Urothelium cell line (cell line): ENCODE results near the gene MBP.

ENCODE experiments used
- DNase-seq: peaks from one replicate; pipeline ENCODE4 v3.0.0; 2011; ENCODE audit warnings: low spot score, mixed read lengths
- FAIRE-seq: peaks from 2 replicates; lab custom pipeline; 2011; peaks lifted over from hg19 to GRCh38; lab: Jason Lieb, UNC

The MBP gene

DNA sequence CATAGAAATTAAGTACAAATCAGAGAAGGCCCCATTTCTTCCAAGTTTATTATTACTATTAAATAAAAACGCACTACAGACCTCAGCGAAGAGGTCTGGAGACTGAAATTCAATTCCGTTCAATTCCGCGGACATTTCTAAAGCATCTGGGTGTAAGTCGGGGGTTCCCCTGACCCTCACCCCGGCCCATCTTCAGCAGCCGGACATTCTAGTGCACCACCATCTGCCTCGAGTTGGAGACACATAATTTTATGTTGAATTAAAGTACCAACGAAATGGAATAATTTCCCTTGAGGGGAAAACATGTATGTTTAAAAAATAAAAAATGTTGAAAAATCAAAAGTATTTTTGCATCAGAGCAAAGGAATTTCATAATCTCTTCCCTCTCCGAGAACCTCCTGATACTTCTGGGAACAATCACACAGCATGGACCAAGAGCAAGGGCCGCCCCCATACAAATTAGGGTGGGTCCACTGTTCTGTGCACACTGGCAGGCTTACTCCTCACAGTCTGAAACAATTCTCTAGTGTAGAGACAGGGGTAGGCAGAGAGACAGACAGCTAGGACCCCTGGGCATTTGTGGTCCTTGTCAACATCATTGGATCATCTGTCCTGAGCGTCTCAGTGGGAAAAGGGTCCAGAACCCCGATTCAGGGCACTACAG, 29.3 kb downstream of the MBP start:
- DNase-seq (no peak), FAIRE-seq (no peak)

DNA sequence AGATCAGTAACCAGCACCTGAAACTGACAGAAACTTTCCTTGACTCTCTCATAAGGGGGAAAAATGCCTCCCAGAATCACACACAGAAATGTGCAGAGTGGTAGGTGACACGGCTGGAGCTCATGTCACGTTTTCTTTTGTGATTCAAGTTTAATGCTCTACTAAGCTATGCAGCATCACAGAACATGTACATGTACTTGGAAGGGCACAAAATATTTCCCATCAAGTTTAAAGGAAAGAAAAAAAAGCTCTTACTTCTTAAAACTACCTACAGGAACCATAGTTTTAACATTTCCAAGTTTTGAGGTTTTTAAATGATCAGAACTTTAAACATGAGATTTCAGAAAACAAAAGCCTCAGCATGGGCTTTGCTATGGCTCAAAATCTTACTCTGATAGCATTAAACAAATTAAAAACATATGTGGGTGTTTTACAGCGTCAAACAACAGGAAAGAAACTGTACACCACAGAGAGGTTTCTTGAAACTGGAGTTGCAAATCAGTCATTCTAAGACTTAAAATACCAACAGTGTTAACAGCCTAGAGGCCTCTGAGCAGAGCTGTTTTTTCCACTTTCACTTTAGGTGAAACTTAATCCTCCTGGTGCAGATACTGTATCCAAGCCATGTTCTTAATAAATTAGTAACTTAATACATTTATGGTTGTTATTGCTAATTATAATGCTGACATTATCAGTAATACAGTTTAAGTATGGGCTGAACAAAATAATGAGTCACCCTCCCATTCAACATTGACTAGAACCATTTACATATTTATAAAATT, 30.1 kb downstream of the MBP start:
- DNase-seq = no peak
- FAIRE-seq = no peak

DNA sequence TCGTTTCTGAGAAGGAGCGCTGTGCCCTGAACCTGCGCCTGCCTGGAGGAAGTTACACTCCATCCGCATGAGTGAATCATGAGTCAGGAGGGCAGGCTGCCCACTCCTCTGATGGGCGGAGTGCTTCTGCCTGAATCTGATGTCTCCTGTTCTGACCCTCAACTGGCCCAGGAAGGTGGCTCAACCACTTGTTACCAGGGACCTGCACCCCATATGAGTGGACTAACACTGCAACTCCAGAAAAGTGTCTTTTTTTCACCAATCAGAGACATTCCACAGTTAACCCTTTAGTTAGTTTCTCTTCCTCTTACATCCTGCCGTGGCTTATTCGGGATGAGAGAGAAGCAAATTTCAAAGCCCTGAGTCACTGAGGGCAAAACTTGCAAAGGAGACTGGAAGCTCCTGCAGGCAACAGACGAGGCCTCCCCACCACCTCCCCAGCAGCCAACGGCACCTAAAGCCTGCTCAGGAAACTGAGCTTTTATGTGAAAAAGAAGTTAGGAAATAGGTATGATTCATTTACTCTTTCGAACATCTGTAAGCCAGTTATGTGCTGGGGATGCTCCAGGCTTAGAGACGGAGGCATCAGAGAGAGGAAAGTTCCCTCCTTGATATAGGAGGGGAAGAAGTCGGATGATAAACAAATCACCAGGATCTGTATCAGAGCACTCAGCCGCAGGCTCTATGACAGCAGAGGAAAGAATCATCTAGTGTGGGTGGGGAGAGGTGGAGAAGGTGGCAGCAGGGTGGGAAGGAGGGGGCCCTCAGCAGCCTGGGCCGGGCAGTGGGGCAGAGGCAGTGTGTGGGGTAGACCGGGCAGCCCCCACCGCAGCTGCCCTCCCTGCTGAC, 30.9 kb downstream of the MBP start:
- DNase-seq (peak; percentile 91), FAIRE-seq (peak; percentile 92)

DNA sequence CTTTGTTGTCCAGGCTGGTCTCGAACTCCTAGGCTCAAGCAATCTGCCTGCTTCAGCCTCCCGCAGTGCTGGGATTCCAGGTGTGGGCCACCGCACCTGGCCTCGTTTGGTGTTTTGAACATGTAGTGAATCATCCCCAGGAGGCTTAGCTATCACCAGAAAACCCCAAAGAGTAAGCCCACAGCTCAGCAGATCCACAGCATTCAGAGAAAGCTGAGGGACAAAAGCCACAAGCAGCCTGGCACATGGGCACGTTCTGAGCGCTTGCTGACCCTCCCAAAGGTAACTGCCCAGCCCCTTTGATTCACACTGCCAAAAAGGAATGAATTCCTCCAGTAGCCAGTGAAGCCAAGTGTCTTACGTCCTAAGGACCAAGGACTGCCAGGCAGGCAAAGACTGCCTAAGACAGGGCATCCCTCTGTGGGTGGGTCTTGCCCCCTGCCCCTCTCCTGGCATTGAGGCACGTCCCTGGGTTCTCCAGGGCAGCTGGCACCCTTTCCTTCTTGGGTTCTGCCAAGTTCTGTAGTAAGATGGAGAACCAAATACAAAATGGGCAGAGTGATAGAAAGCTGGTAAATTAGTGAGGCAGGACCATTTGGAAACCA, 31.7 kb downstream of the MBP start:
- DNase-seq (peak; percentile 45), FAIRE-seq (no peak)

DNA sequence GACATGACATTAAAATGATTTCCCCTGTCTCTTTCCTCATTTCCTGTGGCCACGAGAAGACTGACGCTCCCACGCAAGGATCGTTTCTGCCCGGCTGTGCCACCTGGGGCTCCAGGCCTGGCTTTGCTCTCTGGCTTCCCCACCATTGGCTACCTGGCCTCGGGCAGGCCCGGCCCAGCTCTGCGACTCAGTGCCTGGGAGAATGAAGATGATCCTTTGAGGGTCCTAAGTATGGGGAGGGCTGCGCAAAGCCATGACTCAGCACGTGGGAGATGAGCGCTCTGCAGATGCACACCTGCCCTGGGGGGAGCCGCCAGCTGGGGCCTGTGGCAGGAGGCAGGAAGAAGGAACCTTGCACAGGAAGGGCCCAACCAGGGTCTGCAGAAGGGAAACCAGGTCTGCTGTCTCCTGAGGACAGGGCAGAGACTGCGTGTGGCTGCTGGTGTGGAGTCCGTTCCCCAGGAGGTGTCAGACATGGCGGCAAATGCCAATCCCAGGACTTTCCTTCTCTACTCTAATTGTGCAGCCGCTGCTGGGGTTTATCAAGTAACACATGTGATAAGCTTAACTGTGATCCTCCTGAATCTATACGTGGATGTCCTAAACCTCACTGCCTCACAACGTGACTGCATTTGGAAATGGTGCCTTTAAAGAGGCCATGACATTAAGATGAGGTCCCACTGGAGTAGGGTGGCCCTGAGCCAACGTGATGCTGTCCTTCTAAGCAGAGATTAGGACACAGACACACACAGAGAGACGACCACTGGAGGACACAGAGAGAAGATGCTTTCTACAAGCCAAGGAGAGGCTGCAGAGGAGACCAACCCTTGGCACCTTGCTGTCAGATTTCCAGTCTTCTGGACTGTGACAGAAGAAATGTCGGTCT, 32.9 kb downstream of the MBP start:
- no peak for DNase-seq
- FAIRE-seq = no peak

DNA sequence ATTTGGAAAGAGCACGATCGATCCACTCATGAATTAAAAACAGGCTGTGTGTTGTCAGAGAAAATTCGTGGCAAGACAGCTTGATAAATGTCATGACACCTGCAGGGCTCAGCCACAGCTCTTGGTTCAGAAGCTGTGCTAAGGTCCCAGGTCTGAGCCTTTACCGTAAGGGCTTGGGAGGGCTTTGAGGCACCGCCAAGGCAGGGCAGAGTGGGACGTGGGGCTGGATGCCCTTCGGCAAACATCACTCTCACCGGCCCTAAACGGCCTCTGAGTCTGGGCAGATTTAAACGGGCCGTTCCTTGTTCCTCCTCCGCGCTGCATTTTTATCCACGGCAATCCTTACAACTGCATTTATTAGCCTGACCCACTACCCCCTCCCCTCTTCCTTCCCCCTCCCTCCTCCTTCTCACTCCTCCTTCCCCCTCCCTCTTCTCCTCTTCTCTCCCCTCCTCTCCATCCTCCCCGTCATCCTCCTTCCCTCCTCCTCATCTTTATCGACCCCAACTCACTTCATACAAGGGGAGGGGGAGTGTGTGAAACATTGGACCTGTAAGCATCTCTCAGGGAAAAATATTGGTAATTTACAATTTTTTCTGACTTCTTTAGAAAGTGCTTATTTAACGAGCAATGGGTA, 33.9 kb downstream of the MBP start:
- no peak for DNase-seq
- FAIRE-seq = no peak

DNA sequence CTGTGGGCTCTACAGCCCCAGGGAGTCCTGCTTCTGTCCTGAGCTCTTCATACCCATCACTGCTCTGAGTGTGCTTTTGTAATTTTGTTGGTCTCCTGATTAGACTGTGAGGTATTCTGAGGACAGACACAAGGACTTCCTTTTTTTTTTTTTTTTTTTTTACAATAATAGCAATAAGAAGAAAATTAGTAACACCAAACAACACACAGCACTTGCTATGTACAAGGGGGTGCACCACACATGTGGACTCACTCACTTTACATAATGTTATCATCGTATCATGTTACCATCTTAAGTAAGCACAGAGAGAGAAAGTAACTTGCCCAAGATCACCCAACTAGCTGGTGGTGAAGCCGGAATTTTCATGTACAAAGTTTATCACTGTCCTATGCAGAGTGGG, 34.6 kb downstream of the MBP start:
- FAIRE-seq (no peak), DNase-seq (no peak)

DNA sequence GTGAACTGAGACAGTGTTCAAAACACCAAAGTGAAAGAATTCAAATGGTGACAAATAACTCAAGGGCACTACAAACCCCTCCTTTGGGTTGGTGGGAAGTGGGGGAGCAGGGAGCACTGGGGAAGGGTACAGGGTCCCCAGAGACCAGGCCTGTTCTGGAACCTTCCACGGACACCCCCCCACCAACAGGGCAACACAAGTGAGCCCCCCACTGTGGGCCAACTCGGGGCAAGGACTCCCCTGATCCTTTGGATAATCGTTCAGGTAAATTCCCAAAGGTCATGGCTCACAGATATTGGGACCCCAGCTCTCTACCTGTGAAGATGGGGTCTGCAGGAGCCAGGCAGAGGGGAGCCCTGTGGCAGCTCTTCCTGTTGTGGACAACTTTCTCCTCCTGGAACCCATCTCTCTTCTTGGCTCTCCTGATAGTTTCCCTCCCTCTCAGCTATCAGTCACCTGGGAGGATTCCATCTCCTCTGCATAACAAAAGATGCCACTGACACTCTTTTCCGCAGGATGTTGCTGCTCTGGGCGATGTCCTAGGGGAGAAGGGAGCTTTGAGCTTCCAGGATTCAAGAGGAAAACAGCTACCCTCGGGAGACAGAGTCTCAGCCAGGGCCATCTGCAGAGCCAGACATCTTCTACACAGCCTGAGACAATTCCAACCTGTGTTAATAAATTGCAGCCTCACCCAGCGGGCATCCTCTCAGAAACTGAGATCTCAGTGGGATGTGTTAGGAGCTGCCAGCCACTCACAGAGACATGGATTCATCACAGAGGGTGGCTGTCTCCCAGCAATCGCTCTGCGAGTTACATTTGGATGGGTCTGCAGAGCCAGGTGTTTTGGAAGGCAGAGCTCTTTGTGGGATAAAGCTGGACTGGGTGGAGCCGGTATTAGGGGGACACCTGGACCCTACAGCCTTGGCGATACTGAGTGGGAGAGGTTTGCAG, 35.4 kb downstream of the MBP start:
- FAIRE-seq (no peak), DNase-seq (no peak)

DNA sequence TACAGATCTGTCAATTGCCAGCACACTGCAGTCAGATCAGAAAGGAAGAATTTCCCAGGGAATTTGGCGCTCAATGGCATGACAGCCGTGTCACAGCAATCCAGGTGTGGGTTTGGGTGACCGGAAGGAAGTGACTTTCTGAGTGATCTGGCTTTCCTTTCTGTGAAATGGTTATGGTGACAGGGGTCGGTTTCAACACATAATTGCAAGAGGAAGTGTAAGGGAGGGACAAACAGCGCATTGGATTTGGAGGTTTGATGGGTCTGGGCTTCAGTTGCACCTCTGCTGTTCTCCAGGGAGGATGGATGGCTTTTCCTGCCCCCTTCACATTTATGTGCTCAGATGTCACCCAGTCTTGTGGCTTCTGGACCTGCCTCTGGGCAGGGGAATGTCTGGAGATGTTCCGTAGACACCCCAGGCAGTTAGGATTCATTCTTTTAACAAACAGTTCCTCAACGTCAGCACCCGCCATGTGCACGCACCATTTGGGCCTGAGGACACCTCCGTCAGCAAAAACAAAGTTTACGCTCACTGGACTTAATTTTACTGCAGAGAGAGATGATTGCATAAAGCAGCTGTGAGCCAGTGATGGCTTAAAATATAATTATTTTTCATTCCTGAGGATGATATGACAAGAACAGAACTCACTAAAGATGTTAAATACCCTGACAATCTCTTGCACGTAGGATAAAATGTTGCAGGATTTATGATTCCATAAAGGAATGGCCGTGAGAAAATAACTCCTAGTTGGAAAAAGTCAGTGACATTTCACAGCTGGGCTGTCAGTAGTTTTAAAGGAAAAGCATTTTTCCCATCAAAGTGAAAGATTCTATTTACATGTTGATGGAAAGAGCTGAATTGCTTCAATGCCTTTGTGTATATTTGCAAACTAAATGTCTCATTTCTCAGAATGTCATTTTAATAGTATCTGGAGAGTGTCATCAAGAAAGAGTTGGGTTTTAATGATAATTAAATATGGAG, 36.9 kb downstream of the MBP start:
- no peak for DNase-seq
- FAIRE-seq = no peak

DNA sequence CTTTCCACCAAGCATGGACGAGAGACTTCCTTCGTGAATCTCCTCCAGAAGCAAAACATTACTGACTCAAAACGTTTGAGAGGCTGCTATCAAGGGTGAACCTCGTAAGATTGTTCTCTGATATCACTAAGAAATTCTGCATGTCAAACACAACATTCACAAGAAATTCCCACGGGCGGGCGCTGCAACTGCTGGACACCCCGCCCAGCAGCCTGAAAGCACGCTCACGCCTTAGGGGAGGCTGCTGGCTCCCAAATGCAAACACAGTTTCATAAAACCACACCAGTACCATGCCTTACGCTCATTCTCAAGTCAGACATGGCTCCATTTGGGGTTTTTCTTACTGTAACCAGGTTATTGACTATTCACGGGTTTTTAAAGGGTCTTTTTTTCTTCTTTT, 39.0 kb downstream of the MBP start:
- FAIRE-seq (no peak), DNase-seq (no peak)

DNA sequence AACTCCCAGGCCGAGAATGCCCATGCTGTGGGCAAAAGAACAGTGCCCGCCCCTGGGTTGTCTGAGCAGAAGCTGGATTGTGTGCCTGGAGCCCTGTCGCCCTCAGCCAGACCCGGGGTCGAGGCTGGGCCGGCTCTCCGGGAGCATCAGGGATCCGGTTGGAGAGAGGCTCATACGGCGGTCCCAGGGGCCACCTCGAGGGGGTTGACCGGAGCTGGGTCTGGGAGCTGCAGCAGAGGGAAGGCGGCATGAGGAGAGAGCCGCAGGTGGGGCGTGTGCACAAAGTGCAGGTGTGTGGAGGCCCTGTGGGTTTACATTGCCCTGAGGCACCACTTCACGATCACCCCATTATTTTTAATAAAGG, 39.5 kb downstream of the MBP start:
- DNase-seq = no peak
- no peak for FAIRE-seq

DNA sequence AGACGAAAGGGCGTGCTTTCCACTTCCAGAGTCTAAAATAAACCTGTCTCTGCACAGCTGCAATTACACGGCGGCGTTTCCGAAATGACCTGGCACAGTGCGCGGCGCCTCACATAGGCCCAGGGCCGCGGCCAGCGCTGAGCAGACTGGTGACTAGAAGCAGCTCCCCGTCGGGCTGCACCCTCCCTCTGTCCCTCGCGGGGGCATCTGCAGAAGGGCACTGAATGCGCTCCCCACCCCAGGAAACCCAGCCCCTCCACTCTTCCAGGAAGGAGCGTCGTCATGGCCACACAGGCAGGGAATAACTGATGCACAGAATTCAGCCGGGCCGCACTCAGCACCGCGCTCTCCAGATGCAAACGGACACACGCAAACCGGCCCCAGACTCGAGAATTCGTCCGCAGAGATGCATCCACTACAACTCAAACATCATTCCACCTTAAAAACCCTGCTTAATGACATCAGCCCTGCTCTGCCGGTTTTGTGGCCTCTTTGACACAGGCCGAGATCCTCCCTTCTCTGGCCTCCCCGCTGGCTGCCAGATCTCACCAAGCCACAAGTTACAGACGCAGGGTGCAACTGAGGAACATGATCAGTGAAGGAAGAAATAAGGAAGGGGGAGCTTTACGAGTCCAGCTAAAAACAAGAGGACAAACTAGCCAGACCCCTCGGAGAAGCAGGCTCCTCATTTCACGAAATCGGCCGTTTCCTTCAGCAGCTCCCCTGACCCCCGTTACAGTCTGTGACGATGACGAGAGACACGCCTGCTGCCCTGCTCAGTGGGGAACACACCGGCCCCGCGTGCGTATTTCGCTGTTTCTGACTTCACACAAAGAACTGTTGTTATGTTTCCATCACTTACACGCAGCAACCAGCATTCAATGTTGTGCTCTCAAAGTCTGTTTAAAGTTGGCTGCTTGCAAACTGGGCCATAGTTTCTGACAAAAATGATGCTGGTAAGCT, 40.2 kb downstream of the MBP start:
- FAIRE-seq (no peak), DNase-seq (no peak)

DNA sequence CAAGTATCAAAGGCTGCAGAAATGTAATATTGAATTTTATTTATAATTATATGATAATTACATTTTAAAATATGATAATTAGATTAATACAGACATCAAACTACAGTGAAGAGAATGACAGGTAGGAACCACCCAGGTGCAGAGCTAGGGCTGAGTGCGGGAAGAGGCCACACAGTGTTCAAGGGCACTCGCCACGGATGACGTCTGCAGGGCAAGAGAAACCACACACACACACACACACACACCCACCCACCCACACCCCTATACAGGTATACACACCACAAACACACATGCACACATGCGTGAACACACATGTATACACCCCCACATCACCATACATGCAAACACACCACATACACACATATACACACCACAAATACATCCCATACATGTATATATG, 41.2 kb downstream of the MBP start:
- DNase-seq (no peak), FAIRE-seq (no peak)

DNA sequence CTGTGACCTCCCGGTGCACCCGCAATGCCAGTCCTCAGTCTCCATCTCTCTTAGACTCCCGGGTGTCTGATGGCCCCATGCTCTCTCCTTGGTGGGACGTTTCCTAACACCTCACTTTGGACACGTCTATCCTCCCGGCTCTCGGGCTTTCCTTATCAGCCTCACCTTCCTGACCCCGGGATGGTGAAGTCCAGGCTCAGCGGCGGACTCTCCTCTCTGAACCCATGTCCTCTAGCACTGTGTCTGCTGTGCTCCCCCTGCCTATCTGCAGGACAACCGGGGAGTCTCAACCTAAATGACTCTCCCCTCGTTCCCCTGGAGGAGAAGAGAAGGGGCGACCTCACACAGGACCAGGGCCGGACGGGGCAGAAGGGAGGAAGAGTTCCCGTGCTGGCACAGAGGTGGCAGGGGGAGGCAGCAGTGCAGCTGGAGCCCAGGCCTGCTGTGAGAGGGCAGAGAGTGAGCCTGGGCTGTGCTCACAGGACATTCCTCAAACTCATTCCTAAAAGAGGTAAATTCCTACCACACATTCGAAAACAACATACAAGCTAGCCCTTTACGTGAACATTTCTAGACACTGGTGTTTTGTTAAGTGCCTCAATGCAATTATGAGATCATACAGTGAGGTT, 41.9 kb downstream of the MBP start:
- no peak for FAIRE-seq

DNA sequence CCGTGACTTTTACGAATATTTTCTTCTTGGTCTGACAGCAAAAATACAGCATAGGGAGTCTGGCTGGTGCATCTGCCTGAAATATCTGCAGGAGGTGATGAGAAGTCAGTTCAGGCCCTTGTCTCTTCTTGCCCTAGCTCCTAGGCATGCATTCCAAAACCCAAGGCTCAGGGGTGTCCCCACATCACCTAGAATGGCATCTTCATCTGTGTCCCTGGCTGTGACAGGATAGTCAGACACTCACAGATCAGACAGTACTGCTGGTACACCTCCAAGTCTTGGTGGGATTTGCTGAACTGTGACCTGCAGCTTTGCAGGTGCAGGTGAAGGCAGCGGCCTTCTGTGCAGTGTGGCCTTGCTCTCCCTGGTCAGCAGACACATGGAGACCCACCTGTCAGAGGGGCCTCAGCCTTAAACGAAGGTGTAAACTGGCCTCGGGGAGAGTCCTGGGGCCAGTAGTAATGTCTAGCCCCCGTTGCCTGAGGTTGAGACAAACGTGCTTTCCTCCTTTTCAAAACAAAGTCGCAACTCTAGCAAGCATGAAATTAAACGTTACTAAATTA, 42.8 kb downstream of the MBP start:
- FAIRE-seq = no peak
- DNase-seq = no peak

More for the DNA sequence above, 41.9 kb downstream of the MBP start:
- no peak for DNase-seq
